HG03066 (cell line): ENCODE measurements around the gene CKM.

Source experiments
- ATAC-seq: cut with Tn5 transposase; IDR thresholded peaks from one replicate; pipeline ENCODE4 v1.9.1; 2021; ENCODE audit warnings: low read depth; ENCODE audit not compliant: unreplicated experiment

The CKM gene

DNA sequence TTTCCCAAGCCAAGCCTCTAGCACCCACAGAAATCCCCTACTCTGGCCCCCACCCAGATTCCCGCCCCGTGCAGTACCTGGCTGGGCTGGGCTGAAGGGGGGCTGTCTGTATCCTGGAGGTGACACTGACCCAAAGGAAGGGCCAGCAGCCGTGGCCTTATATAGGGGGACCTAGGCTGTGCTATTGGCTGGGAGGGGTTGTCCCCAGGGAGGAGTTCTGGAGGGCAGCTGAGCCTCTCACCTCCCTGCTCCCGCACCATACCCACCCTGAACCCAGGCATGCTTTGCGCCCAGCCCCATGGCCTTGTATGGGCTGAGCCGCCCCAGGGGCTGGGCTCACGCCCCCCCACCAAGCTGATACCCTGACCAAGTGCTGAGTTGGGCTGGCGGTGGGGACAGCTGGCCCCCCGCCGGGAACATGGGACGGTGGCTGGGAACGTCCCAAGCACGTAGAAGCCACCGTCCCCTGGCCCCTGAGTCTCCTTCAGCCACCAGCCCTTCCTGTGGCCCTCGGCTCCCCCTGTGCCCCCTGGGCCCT lies at the start of gene CKM:
Gene CKM, minus strand, starts transcription at position 132 of the 538 bp plus-strand sequence. CDS start 3,162 bp downstream, outside the sequence.
- no peak for ATAC-seq

GRCh38 chr19:45370410-45371204 lies 47.9 kb upstream of the CKM start, which contains the start of gene ERCC2:
Gene ERCC2, minus strand, starts transcription at chr19:45370573. Its CDS starts 33 bp downstream, at chr19:45370540.
- peak; percentile 95 for ATAC-seq

DNA sequence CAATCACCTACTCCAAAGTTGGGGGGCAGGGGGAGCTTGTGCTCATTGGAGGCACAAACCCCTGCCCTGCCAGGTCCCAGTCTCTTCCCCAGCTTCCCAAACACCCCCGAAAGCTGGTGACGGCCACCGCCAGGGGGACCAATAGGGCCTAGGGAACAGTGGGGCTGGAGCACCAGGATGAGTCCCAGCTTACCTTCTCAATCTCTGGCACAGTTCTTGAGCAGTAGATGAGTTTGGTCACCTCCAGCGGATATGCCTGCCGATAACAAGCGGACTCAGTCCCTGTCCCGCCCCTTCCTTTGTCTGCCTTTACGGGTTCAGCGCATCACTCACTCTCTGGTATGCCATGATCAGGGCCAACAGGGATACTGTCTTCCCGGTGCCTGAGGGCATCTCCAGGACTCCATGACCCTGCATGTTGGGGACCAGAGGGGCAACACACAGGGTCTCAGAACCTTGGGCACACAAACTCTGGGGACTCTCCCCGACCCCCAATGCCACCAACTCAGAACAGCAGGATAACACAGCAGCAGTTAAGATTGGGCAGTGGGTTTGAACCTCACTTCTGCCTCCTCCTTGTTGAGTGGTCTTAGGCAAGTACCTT lies 46.2 kb upstream of the CKM start:
- ATAC-seq: no peak

- ATAC-seq: no peak
These were observed 45.5 kb upstream of the CKM start for GRCh38 chr19:45368127-45368526.

DNA sequence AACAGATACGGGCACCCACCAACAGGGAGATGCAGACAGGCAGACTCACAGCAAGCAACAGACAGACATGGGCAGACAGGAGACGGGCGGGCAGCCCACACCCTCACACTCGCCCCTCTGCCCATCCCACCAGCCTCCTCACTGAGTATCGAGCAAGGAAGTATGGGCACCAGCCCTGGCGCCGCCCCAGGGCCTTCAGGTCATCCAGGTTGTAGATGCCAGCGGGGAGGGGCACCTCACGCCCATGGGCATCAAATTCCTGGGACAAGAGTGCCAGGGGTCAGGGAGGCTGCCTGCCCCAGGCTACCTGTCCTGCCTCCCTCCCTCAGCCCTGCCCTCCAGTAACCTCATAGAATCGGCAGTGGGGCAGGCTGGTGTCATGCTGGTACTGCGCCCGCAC lies 42.0 kb upstream of the CKM start:
- no peak for ATAC-seq

- no peak for ATAC-seq
These were observed 41.3 kb upstream of the CKM start for GRCh38 chr19:45363861-45364459.

- ATAC-seq: no peak
These were observed 39.6 kb upstream of the CKM start for GRCh38 chr19:45362291-45362690.

DNA sequence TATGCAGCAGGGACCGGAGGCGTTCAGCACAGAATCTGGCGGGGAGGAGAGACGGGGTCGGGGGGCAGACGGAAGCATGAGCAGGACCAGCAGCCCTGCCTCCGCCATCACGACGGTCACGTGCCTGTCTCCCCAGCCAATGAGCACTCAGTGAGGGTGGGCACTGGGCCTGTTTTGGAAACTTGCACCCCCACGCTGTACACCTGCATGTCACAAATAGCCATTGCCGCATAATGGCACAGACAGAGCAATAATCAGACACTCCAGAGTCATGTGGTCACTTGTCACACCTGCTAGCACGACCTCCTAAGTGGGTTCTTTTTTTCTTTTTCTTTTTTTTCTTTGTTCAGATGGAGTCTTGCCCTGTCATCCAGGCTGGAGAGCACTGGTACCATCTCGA lies 38.9 kb upstream of the CKM start:
- no peak for ATAC-seq

GRCh38 chr19:45358213-45358792 lies 35.6 kb upstream of the CKM start:
- no peak for ATAC-seq

- no peak for ATAC-seq
These were observed 34.7 kb upstream of the CKM start for GRCh38 chr19:45357445-45357783.

DNA sequence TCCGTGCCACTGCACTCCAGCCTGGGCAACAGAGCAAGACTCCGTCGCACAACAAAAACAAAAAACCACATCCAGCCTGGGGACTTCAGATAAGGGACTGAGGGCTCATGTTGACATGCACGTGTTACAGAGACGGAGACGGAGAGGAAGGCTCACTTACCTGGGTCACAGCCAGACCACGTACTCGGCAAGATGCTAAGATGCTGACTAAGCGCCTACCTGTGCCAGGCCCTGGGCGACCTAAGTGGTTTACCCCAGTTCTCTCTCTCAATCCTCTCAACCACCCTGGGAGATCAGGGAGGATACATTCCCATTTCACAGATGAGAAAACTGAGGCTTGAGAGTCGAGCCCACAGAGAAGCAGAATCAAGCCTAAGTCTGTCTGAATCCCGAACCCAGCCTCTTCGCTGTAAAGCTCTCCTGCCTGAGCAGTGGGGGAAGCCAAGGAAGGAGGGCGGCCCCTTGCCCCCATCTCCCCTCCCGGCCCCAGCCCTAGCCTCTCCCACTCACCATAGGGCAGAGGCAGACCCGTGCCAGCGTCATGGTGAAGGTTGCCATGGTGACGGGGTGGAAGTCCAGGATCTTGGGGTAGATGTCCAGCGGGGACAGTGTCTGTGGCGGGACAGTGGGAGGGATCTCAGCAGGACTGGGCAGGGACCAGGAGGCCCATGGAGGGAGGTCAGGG lies 34.2 kb upstream of the CKM start:
- ATAC-seq: no peak

DNA sequence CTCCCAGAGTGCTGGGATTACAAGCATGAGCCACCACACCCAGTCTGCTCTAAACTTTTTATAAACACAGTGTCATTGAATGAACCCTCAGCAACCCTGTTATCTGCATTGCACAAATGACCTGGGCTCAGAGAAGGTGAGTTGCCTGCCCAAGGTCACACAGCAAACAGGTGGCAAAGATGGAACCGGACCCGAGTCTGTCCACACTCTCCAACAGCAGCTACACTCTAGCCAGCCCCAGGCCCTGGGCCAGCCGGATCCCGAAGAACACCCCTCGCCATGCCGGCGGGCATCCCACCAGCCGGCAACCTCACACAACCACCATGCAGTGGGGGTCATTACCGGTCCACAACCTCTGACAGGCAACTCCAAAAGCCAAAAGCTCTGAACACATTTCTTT lies 33.2 kb upstream of the CKM start:
- ATAC-seq: no peak

GRCh38 chr19:45355402-45355801 lies 32.7 kb upstream of the CKM start:
- no peak for ATAC-seq

DNA sequence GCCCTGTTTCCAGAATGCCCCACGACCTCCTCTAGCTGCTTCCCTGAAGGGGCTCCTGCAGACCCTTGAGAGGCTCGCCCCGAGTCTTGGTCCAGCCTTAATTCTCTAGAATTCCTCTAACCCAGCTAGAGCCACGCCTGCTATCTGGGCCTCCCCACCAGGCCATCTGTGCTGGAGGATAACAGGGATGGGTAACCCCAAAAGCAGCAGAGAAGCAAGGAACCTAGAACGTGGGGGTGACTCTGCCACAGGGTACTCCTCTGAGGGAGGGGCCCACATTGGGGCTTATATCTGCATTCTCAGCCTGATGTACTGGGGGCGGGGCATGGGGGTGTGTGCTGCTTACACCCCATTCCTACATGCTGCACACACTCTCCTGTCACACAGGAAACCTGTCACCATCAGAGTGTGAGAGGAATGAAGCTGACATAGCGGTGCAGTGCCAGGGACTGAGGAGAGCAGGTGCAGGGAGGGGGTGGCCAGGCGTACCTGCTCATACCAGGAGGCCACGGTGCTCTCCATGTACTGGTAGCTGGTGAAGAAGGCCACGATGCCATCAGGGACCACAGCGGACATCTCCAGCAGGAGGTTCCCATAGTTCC lies 31.7 kb upstream of the CKM start:
- no peak for ATAC-seq

DNA sequence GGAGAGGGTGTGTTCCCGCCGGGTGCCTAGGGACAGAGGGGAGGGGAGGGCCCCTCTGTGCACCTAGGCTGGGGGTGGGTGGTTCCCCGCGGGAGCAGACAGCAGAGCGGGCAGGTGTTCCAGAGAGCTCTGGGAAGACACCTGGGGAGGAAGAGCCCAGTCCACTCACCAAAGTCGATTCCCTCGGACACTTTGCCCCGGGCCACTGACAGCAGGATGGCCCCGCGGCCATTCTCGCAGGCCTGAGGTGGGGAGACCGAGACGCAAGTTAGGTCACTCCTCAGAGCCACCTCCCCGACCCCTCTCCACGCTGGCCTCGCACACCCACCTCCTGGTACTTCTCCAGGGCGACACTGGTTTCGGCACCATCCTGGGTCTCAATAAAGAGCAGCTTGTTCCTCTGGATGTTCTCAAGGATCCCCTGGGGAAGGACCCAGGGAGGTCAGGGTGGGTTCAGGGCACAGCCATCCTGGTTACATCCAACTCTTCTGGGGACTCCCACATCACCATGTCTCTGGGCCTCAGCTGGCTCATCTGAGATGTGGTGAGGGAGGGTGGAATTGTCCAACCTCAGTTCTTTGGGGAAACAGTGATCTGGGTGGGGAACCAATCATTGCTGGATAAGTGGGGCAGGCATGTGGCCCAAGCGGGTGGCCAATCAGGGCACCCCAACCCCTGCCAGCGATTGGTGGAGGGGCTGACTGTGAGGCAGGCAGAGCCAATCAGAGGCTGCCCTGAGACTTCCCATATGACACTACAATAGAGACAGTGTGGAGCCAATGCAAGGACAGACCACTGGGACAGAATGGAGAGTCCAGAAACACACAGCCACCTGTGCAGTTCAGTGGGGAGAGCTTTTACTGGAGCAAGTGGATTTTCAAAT lies 30.5 kb upstream of the CKM start:
- ATAC-seq: no peak

GRCh38 chr19:45352471-45352870 lies 29.8 kb upstream of the CKM start:
- no peak for ATAC-seq

DNA sequence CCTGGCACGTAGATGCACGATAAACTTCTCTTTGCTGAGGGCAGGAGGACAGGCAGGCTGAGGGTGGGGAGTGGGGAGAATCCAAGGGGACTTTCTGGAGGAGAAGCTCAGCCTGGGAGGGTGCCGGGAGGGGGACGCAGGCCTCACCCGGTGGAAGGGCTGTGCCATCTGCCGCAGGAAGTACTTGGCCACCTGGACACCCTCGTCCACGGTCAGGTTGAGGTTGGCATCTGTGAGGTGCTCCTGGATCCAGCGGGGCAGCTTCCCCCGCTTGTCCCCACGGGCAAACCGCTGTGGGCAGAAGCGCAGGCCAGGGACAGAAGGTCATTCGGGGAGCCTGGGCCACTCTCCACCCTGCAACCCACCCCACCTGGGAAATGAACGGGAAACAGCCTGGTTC lies 29.4 kb upstream of the CKM start:
- ATAC-seq: no peak

DNA sequence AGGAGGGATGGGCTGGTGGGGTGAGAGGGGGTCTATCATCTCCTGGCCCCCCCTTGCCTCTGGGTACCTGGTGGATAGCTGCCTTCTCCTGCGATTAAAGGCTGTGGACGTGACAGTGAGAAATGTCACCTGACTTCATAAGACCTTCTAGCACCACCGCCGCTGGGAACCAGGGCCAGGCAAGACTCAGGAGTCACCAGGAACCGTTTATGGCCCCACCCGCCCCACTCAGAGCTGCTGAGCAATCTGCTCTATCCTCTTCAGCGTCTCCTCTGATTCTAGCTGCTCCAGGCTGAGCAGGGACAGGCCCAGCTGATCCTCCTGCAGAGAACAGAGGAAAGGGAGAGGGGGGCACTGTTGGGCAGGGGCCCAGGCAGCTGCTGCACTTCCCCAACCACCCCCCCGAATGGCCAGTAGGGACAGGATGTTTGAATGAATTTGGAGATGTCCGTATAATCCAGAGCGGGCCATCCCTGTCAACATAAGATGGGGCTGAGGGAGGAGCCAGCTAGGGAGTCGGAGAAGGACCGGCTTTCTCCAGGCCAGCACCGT lies 28.8 kb upstream of the CKM start:
- no peak for ATAC-seq

- ATAC-seq: no peak
These were observed 27.9 kb upstream of the CKM start for GRCh38 chr19:45350477-45351058.
